Thyroid gland (tissue), 4 donors: ENCODE measurements around the gene SOD2.
"Not testable (repeated sequence)": the region's sequence is repeated elsewhere in the genome, so short reads cannot be mapped to it uniquely, and the experiment has no call there.

Experiments used
- CTCF ChIP-seq, 6 experiments: fragments of 200-600 bp in 3 of 6; fragments of 450-650 bp in 3 of 6; sonication (generic) in 3 of 6; IDR thresholded peaks; one replicate each; pipeline ENCODE4 v1.5.1; 2016 to 2019; ENCODE audit warnings: antibody characterized with exemption in 6 of 6, mild to moderate bottlenecking in 2 of 6, inconsistent platforms in 1 of 6, moderate library complexity in 1 of 6
- POLR2A ChIP-seq, 2 donors: fragments of 450-650 bp; IDR thresholded peaks; one replicate each; pipeline ENCODE4 v1.6.1; 2017; ENCODE audit warnings: antibody characterized with exemption in 2 of 2, mild to moderate bottlenecking in 2 of 2, moderate library complexity in 1 of 2

- not testable (repeated sequence) for TF ChIP-seq CTCF, POLR2A (IDR thresholded peaks at IDR 0.05)
These were observed 19.3 kb upstream of the SOD2 start for GRCh38 chr6:159712389-159712788.
